NCI-H748 (cell line): ENCODE results near the gene CTRB1.

Experiments
- DNase-seq: peaks from one replicate; lab custom pipeline; 2025; ENCODE audit not compliant: unreplicated experiment; lab: John Stamatoyannopoulos, UW

Gene CTRB1

GRCh38 chr16:75252946-75253911, 34.4 kb downstream of the CTRB1 start:
- no peak for DNase-seq

- no peak for DNase-seq
Measured at GRCh38 chr16:75254359-75254837, 35.6 kb downstream of the CTRB1 start.

GRCh38 chr16:75256059-75256571, 37.3 kb downstream of the CTRB1 start:
- no peak for DNase-seq

GRCh38 chr16:75256696-75257343, 38.0 kb downstream of the CTRB1 start:
- DNase-seq, result peak; percentile 82

GRCh38 chr16:75257886-75258806, 39.4 kb downstream of the CTRB1 start:
- DNase-seq, result no peak

GRCh38 chr16:75258807-75259141, 40.0 kb downstream of the CTRB1 start:
- no peak for DNase-seq

- DNase-seq, result no peak
Measured at GRCh38 chr16:75260851-75261589, 42.2 kb downstream of the CTRB1 start.

- no peak for DNase-seq
Measured at GRCh38 chr16:75261590-75262078, 42.8 kb downstream of the CTRB1 start.

- DNase-seq, result no peak
Measured at GRCh38 chr16:75262104-75262799, 43.5 kb downstream of the CTRB1 start.

GRCh38 chr16:75262800-75263127, 44.0 kb downstream of the CTRB1 start:
- no peak for DNase-seq

- no peak for DNase-seq
Measured at GRCh38 chr16:75263291-75263962, 44.6 kb downstream of the CTRB1 start.

GRCh38 chr16:75263963-75264445, 45.2 kb downstream of the CTRB1 start:
- no peak for DNase-seq

GRCh38 chr16:75264457-75264998, 45.7 kb downstream of the CTRB1 start:
- DNase-seq, result no peak

GRCh38 chr16:75264999-75265910, 46.5 kb downstream of the CTRB1 start:
- DNase-seq, result peak; percentile 23

GRCh38 chr16:75265911-75266701, 47.3 kb downstream of the CTRB1 start:
- DNase-seq, result peak; percentile 72

GRCh38 chr16:75266738-75267630, 48.2 kb downstream of the CTRB1 start:
- DNase-seq, result no peak
